ES-I3 (cell line): ENCODE measurements around the gene GFOD1.

Source experiments
- H3K36me3 ChIP-seq: 2 replicates; pipeline ENCODE4 v1.6.1; 2013; ENCODE audit warnings: mild to moderate bottlenecking, low read length, control low read depth, moderate library complexity; ENCODE audit not compliant: insufficient read depth
- H3K4me1 ChIP-seq: 2 replicates; pipeline ENCODE4 v1.6.1; 2013; ENCODE audit warnings: mild to moderate bottlenecking, control low read depth, low read length; ENCODE audit not compliant: insufficient read depth
- H3K9ac ChIP-seq: 2 replicates; pipeline ENCODE4 v1.6.1; 2013; ENCODE audit warnings: low read depth, mild to moderate bottlenecking, low read length, moderate library complexity
- H3K9me3 ChIP-seq: 2 replicates; pipeline ENCODE4 v1.6.1; 2013; ENCODE audit warnings: mild to moderate bottlenecking, low read length, moderate library complexity; ENCODE audit not compliant: control insufficient read depth, insufficient read depth

GFOD1 gene

DNA sequence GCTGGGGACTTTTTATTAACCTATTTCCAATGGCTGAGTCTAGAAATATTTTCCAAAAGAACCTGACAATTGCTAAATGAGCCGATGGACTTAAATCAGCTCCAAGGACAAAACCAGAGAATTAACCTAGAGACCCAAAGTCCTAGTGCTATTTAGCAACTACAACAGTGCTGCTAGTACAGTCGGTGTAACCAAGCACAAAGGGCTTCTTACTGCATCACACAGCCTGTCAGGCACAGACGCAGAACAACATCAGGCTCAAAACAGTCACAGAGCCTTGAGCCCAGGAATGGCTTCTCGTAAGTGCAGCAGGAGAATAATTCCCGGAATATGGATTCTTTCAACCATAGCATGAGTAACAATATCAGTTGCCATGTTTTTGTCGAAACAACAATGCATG is 70.0 kb downstream of the GFOD1 start:
- H3K9me3 ChIP-seq, result no peaks in the 10 kb centered on the region
- no peak overlapping the region for H3K9ac ChIP-seq
- H3K4me1 ChIP-seq, result peaks cover 21% of the 10 kb centered on the region
- H3K36me3 ChIP-seq, result no peaks in the 10 kb centered on the region

GRCh38 chr6:13415283-13415682 is 72.1 kb downstream of the GFOD1 start:
- H3K9ac ChIP-seq, result no peak overlapping the region
- no peaks in the 10 kb centered on the region for H3K36me3 ChIP-seq
- H3K4me1 ChIP-seq, result peaks cover 4% of the 10 kb centered on the region
- no peaks in the 10 kb centered on the region for H3K9me3 ChIP-seq

DNA sequence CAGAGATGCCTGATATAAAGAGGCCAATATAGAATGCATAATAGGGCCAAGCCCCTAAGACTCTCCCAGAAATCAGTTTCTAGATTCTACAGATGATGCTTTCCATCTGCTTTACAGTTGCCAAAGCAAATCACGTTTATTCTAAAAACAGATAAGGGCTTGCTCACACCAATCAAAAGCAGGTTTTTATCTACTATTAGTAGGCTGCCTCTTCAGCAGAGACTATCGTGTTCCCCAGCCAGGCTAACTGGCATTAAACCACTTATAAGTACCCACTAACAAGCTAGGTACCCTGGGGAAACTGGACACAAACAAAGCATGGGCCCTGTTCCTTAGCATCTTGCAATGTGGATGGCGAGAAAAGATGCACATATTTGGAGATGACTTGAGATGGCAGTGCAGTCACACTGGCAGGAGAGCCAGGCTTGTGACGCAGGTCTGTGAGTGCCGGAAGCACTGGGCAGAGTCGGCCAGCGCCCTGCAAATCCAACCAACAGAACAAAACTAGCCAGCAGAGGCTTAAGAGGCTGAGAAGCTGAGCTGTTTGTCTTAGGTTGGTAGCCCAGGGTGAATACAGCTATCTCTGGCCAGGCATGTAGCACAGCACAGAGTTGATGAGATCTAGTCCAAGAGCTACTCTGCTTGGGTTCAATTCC is 73.4 kb downstream of the GFOD1 start:
- Histone ChIP-seq H3K9ac (no peak overlapping the region), H3K9me3 (no peaks in the 10 kb centered on the region), H3K4me1 (peaks cover 3% of the 10 kb centered on the region; the same call in 1 of the 2 replicates), H3K36me3 (no peaks in the 10 kb centered on the region)

DNA sequence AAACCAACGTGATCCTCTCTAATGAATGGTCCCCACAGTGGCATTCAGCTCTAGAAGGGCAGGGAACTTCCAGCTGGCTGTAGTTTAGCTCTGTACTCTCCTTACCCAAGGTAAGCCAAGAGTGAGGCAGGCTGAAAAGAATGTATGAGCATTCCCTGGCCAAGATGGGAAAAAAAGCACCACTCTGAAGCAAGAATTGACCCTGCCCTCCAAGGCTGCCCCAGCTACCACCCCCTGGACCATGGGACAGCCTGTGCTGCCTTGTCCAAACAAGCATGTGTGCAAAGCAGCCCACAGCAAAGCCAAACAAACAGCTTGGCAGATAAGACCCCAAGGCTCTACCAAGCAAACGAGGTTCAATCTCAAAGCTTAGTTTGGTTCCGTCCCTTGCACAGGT is 73.9 kb downstream of the GFOD1 start:
- H3K4me1 ChIP-seq, result peaks cover 3% of the 10 kb centered on the region; the same call in 1 of the 2 replicates
- H3K36me3 ChIP-seq, result no peaks in the 10 kb centered on the region
- no peak overlapping the region for H3K9ac ChIP-seq
- H3K9me3 ChIP-seq, result no peaks in the 10 kb centered on the region

GRCh38 chr6:13412639-13413465 is 74.5 kb downstream of the GFOD1 start:
- Histone ChIP-seq H3K36me3 (no peaks in the 10 kb centered on the region), H3K4me1 (peaks cover 3% of the 10 kb centered on the region; the same call in 1 of the 2 replicates), H3K9ac (no peak overlapping the region), H3K9me3 (no peaks in the 10 kb centered on the region)

DNA sequence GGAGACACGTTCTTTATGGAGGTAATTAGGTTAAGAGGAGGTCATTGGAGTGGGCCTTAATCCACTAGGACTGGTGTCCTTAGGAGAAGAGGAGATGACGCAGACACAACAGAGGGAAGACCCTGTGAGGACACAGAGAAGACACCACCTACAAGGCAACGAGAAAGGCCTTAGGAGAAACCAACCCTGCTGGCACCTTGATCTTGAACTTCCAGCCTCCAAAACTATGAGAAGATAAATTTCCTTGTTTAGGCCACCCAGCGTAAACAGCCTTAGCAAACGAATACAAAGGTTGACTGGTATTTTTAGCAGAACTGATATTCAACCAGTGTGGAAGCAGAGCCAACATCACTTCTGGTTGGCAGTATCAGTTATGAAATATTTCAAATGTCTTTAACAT is 75.2 kb downstream of the GFOD1 start:
- no peaks in the 10 kb centered on the region for H3K9me3 ChIP-seq
- H3K4me1 ChIP-seq, result peaks cover 3% of the 10 kb centered on the region; the same call in 1 of the 2 replicates
- H3K9ac ChIP-seq, result no peak overlapping the region
- H3K36me3 ChIP-seq, result no peaks in the 10 kb centered on the region

DNA sequence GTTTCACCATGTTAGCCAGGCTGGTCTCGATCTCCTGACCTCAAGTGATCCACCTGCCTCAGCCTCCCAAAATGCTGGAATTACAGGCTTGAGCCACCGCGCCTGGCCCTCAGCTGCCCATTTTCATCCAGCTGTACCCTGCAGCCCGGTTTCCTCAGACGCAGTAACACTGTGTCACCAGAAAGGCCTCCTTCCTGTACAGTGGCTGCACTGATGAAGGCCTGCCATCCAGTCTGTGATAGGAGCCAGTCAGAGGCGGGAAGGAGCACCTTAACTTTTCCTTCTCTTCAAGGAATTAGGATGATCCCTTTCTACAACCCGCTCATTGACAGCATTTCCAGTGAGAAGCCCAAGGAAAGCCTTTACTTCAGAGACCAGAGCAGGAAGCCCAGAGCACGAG is 75.9 kb downstream of the GFOD1 start:
- Histone ChIP-seq H3K4me1 (peaks cover 3% of the 10 kb centered on the region; the same call in 1 of the 2 replicates), H3K36me3 (no peaks in the 10 kb centered on the region), H3K9ac (no peak overlapping the region), H3K9me3 (no peaks in the 10 kb centered on the region)

DNA sequence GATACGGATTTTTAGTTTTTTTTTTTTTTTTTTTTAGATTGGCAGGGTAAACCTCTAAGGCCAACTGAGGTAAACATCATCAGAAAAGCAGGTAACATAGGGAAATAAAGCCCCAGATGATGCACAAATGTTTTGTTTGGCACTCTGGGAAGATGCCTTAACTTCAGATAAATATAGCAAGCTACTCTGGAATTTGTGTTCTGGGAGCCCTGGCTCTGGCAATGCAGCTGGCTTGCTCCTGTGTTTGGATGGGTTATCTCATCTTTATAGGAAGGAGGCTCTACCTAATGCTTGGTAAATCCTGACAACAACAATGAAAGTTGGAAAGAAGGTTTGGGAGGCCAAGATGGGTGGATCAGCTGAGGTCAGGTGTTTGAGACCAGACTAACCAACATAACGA is 77.4 kb downstream of the GFOD1 start:
- H3K9me3 ChIP-seq, result no peaks in the 10 kb centered on the region
- H3K4me1 ChIP-seq, result peaks cover 3% of the 10 kb centered on the region; the same call in 1 of the 2 replicates
- H3K9ac ChIP-seq, result no peak overlapping the region
- no peaks in the 10 kb centered on the region for H3K36me3 ChIP-seq

GRCh38 chr6:13407709-13408695 is 79.4 kb downstream of the GFOD1 start:
- H3K36me3 ChIP-seq, result no peaks in the 10 kb centered on the region
- peaks cover 3% of the 10 kb centered on the region for H3K4me1 ChIP-seq
- H3K9ac ChIP-seq, result no peak overlapping the region
- H3K9me3 ChIP-seq, result no peaks in the 10 kb centered on the region

GRCh38 chr6:13407368-13407708 is 80.1 kb downstream of the GFOD1 start:
- peaks cover 3% of the 10 kb centered on the region for H3K4me1 ChIP-seq
- H3K36me3 ChIP-seq, result no peaks in the 10 kb centered on the region
- H3K9ac ChIP-seq, result no peak overlapping the region
- no peaks in the 10 kb centered on the region for H3K9me3 ChIP-seq

DNA sequence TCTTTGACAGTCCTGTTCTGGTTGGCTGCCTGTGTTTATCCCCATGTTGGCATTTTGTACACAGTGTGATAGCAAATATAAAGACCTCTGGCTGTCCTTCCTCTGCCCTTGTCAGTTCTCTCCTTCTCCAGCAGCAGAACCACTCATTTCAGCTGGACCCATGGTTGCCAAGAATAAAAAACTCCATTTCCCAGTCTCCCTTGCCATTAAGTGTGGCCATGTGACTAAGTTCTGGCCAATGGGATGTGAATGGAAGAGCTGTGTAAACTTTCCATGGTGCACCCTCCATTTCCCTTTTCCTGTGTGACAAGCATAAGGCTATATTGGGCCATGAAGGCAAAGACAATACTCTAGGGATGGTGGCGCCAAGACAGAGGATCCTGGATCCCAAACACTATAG is 80.6 kb downstream of the GFOD1 start:
- H3K9ac ChIP-seq, result no peak overlapping the region
- H3K4me1 ChIP-seq, result peaks cover 3% of the 10 kb centered on the region
- no peaks in the 10 kb centered on the region for H3K9me3 ChIP-seq
- H3K36me3 ChIP-seq, result no peaks in the 10 kb centered on the region

GRCh38 chr6:13405961-13406477 is 81.4 kb downstream of the GFOD1 start:
- Histone ChIP-seq H3K36me3 (no peaks in the 10 kb centered on the region), H3K4me1 (peaks cover 3% of the 10 kb centered on the region), H3K9me3 (no peaks in the 10 kb centered on the region), H3K9ac (no peak overlapping the region)

GRCh38 chr6:13404892-13405254 is 82.5 kb downstream of the GFOD1 start:
- no peak overlapping the region for H3K9ac ChIP-seq
- H3K4me1 ChIP-seq, result peaks cover 3% of the 10 kb centered on the region
- no peaks in the 10 kb centered on the region for H3K9me3 ChIP-seq
- no peaks in the 10 kb centered on the region for H3K36me3 ChIP-seq

DNA sequence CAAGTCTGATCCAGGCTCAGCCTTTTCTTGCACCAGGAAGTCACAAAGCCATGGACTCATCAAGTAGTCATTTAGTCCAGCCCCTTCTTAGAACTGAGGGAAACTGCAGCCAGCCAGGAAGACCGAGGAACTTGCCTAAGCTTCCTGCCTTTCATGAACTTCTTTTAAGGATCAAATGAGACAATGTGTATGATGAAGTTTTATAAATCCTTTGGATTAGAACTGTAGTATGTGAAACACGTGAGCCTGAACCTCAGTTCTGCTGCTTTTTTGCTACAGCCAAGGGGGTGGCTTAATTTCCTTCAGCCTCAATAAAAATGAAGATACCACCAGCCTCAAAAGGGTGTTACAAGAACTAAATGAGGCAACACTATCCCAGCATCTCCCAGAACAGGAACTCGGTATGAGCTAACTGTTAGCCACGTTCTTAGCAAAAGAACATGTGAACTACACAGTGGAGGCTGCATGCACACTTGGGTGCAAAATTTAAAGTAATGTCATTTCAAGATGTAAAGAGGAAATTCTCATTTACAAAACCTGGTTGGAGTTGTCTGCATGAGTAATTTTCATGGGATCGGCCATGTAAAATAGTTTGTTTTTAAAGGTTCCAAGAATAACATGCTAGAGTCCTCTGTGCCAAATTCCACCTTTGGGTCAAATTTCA is 83.0 kb downstream of the GFOD1 start:
- no peaks in the 10 kb centered on the region for H3K9me3 ChIP-seq
- no peaks in the 10 kb centered on the region for H3K36me3 ChIP-seq
- peaks cover 3% of the 10 kb centered on the region for H3K4me1 ChIP-seq
- no peak overlapping the region for H3K9ac ChIP-seq
